ENCODE data around the gene FARS2. TPM values are rescaled to one million over a fixed set of nuclear protein-coding genes. Genes with fewer than 3 reads are reported as not detected.

FARS2 gene
- total RNA-seq, 1 donor from 2014 or later, result 27.4 TPM

- no peak for DNase-seq (ENCODE audit: low spot score)
These were observed 164.0 kb downstream of the FARS2 start for GRCh38 chr6:5425267-5425666.

DNA sequence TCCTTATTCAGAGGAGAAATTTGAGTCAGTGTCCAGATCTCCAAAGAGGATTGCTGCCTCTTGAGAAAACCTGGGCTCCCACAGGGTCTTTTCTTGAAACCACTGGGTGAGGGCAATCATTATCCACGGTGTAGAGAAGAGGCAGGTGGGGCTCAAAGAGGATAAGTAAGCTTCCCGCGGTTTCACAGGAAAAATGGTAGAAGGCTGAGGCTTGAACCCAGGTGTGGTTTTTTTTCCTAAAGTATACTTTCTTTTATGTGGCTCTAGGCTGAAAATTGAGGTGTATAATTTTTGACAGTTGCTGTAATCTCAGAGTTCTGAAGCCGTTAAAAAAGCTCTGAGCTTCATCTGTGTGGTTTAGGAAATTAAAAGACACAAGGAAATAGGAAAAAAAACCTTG lies 164.5 kb downstream of the FARS2 start:
- DNase-seq (ENCODE audit: low spot score), result no peak

DNA sequence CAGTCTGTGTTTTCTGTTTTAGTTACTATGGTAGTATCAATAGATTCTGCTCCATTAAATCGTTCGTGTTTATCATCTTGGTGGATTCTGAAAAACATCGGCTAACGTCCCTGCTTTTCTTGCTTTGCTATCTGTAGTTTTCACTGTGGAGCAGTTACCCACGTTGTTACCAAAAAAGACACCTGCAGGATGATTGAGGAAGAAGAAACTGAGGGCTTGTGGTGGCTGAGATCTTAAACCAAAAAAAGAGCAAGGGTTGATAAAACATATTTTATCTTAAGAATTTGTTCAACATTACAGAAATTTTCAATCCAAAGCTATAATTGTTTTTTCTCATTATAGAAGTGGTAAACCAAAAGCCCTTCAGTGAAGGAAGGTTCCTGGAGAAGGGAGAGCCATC lies 166.3 kb downstream of the FARS2 start:
- DNase-seq (ENCODE audit: low spot score), result no peak

- DNase-seq (ENCODE audit: low spot score), result no peak
These were observed 172.0 kb downstream of the FARS2 start for GRCh38 chr6:5433324-5433723.

DNA sequence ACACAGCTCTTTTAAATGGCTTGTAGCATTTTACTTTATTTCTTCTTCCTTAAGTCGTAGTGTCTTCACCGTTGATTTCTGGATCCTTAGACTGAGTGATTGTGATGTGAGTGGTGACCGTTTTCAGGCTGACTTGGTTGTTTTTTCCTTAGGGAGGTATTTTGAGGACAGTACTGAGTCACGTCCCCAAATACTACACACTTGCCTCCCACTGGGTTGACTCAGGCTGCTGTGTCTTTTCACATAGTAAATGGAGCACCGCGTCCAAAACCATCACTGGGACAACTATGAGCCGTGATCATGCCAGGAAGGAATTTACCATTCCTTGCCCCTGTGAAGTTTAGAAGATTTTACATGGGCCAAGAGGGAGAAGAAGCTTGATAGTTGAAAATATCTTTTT lies 174.1 kb downstream of the FARS2 start:
- no peak for DNase-seq (ENCODE audit: low spot score)

DNA sequence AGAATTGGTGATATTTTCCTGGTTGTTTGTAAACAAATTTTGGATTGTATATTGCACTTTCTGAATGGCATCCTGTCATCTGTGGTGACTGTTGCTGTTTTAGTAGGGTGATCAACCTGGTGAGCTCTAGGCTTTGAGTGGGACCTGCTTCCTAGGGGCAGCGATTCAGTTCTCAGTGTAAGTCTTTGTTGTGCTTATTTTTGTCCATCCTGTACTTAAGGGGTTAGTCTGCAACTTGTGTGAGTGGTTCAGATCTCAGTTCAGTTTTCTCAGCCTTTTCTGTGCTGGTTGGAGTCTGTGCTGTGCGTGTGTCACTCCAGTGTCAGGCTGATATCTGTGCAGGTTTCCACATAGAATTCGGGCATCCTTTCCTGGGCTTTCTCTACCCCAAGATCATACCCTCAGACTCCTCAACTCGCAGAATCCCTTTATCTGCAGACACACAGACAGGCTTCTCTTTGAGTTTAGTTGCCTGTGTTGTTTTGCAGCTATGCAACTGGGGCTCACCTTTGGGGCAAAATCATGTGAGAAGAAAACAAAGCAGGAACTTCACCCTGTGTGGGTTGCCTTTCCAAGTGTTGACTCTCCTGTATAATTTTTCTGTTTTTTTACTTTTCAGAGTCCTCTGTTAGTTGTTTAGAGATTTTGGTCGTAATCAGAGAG lies 177.7 kb downstream of the FARS2 start:
- no peak for DNase-seq (ENCODE audit: low spot score)

- DNase-seq (ENCODE audit: low spot score), result no peak
These were observed 178.4 kb downstream of the FARS2 start for GRCh38 chr6:5439749-5440148.

DNA sequence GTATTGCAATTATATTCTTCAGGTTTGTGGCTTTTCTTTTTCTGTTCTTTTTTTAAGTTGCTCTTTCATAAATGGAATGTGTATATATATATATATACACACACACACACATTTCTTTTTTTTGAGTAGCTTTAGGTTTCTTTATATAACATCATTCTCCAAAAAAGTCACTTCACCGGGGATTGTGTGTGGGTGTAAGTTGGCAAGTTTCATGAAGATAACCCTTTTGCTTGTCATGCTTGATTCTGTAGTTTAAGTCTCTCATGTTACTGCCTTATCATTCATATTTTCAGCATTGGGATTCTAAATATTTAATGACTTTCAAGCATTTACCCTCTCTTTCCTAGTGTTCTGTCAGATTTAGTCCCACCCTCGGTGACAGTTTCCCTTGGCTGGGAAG lies 181.0 kb downstream of the FARS2 start:
- DNase-seq (ENCODE audit: low spot score), result no peak

DNA sequence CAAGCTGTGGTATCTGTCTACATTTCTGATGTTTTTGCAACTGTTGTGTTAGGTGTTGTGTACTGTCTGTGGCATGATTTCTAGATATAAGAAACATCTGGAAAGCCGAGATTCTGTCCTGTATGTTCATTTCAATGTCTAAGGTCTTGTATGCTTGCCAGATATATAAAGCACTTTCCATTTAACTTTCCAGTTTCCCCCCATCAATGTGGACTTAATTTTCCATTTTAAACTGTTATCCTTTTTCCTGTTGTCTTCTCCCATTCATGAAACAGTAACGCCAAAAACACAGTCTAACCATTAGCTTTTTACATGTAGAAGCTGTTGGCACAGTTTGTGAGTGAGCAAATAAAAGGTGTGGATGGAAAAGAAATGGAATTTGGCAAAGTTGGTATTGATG lies 181.6 kb downstream of the FARS2 start:
- DNase-seq (ENCODE audit: low spot score), result no peak

DNA sequence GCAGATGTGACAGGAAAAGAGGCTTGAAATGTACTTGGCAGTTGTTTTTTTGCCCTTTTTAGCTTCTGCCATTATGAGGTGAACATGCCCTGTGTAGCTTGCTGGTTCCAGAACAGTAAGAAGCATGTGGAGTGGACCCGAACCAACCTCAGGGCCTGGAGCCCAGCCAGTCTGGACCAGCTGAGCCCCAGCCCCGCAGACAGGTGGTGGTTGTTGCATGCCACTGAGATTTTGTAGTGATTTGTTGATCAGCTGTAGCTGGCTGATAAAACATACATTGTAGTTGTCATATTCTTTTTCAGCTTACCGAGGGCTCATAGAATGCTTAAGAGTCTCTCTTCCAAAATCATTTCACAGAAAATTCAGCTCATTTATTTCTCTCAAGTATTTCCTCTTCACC lies 182.2 kb downstream of the FARS2 start:
- no peak for DNase-seq (ENCODE audit: low spot score)

DNA sequence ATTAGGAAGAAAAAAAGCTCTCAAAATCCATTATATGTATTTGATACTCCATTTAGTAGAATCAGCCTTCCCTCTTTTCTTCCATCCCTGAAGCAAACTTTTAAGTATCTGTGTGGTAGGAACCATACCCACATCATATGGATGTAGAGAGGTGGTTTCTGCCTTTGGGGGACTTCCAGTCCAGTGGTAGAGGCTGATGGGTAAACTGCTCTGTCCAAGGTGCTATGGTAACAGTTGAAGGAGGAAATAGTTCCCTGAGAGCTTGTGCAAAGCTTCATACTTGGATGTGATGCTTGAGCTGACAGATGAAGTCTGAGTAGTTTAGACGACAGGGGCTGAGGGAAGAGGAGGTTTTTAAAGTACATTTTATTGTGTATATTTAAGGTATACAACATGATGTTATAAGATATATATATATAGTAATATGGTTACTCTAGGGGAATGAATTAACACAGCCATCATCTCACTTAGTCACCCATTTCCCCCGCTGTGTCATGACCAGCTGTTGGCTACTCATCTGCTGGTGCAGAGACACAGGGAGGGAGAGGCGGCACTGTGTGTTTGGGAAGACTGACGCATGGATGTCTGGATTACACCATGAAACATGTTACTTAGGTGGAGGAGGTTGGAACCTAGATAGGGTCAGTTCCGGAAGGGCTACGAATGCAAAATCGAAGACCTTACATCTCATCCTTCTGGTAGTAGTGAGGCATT lies 185.2 kb downstream of the FARS2 start:
- no peak for DNase-seq (ENCODE audit: low spot score)

GRCh38 chr6:5447921-5448320 lies 186.6 kb downstream of the FARS2 start:
- no peak for DNase-seq (ENCODE audit: low spot score)

DNA sequence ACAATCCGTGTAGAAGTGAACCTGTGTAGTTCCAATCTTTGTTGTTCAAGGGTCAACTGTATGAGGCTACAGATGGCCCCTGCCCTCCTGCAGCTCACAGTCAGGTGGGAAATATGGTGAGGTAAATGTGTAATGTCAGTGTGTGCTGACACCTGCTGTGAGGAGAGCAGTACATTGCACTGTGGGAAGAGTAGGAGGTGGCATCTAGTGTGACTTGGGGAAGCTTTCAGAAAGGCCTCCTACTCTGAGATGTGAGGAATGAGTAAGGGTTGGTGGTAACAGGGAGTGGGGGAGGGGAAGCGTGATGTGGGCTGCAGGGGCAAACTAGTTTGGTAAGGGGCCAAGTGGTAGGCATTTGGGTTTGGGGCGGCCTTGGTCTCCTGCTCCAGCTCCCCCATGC lies 188.8 kb downstream of the FARS2 start:
- DNase-seq (ENCODE audit: low spot score), result no peak

GRCh38 chr6:5453546-5453945 lies 192.2 kb downstream of the FARS2 start:
- no peak for DNase-seq (ENCODE audit: low spot score)

DNA sequence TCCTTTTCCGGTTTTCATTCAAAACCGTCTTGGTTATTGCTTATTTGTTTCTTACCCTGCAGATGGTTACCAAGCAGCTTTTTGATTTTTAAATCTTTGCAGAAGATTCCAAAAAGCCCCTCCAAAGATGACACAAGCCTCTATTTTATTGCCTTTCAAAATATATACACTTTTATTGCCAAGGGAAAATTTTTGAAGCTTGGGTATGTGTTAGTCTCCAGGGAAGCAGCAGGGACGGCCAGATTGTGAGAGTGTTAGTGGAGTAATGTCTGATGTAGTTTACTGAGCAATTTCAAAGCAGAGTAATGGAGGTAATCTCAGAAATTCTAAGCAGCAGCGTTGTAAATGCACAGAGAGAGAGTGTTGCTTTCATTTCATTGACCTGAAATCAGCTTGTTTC lies 193.8 kb downstream of the FARS2 start:
- no peak for DNase-seq (ENCODE audit: low spot score)

DNA sequence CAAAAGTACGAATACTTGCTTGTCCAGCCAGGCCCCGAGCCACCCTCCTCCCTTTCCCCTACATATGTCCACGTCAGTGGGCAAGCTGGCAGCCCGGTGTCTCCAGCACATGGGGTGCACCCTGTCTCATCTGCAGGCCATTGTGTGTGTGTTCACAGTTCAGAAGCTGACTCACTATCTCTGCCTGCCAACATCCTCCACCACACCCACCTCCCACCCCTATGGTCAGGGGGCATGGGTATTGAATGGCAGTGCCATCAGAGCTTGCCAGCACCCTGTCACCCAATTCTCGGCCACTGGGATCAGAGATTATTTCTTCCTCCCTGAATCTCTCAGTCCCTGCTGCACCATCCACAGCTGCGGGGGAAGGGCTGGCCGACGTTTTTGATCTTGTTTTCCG lies 195.7 kb downstream of the FARS2 start:
- DNase-seq (ENCODE audit: low spot score), result no peak

DNA sequence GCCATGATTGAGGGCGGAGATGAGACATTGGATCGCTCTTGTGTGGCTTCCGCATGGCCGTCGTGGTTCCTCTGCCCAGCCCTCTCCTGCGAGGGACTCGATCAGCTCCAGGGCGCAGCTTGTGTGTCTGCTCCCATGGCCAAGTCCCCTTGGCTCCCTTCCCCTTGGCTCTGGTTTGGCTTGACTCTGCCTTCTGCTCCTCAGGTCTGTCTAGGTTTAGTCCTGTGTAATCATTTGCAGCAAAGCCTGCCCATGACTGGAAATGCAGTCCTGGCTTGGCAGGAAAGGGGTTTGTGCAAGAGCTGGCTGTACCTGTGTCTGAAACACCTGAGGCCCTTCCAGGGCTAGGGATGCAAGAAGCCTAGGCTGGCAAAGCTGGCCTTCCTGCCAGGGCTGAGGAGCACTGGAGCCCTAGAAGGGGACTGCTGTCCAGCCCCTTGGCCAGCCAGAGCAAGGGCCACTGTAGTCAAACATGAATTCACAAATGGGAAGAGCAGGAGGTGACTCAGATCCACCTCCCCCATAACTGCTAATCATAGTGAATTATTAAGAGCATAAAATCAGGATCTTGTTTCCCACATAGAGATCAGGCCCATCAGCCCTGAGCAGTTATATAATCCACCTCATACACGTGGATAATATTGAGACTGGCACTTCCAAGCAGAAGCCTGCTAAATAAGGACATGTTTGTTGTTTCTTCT lies 196.8 kb downstream of the FARS2 start:
- no peak for DNase-seq (ENCODE audit: low spot score)

DNA sequence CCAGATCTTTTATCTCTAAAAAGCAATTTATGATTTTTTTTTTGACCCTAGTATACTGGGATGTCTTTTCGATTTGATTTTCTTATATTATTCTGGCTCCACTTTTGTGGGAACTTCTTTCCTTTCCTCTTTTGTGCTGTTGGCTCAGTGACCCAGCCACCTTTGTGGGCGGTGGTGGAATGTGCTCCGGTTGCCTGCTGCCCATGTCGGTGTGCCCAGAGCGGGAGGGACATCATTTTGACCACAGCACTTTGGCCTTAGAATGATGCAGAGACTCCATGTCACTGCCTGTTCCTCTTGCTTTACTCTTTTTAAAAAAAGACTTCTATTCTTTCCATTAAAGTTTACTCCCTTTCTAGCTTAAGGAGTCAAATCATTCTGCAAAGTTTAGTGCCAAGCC lies 198.0 kb downstream of the FARS2 start:
- DNase-seq (ENCODE audit: low spot score), result no peak

DNA sequence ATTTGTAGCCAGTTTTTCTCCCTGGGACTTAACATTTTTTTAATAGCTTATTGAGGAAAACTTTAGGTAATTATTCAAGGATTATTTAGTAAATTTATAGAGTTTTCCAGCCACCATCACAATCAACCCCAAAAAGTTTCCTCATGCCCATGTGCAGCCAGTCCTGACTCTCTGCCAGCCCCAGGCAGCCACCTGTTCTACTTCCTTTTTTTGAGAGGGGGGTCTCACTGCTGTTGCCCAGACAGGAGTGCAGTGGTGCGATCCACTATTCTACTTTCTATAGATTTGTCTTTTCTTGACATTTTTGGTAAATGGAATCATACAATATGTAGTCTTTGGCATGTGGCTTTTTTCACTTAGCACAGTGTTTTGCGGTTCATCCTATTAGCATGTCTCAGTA lies 200.1 kb downstream of the FARS2 start:
- no peak for DNase-seq (ENCODE audit: low spot score)

DNA sequence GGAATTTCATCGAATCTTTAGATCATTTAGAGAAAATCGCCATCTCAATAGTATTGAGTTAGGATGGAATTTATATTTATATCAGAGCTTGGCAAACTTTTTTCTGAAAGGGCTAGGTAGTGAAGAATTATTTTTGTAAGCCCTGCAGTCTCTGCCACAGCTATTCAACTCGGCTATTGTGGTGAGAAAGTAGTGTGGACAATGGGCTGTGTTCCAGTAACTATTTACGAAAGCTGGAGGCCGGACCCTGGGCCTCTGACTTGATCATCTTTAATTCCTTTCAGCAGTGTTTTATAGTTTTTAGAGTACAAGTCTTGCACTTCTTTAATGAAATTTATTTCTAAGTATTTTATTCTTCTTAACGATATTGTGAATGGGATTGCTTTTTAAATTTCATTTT lies 201.5 kb downstream of the FARS2 start:
- no peak for DNase-seq (ENCODE audit: low spot score)

- no peak for DNase-seq (ENCODE audit: low spot score)
These were observed 202.4 kb downstream of the FARS2 start for GRCh38 chr6:5463690-5464089.

GRCh38 chr6:5464099-5464885 lies 203.0 kb downstream of the FARS2 start:
- no peak for DNase-seq (ENCODE audit: low spot score)
